Measurements from ENCODE around the gene RARB.
A peak's percentile ranks its signal among the peaks of the same experiment; 100 is the strongest.

Gene RARB

DNA sequence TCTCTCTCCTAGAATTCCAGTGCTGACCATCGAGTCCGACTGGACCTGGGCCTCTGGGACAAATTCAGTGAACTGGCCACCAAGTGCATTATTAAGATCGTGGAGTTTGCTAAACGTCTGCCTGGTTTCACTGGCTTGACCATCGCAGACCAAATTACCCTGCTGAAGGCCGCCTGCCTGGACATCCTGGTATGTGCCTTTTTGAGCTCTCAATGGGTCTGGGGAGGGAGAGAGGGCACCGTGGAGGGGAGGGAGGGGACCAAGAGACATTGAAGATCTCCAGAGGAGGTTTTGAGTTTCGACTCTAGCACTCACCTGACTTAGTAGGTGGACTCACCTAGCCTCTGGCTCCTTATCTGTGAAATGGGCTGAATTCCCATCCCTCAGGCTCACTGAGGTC lies 152.5 kb downstream of the RARB start:
- DNase-seq (ENCODE audit: low spot score) = no peak

- DNase-seq (ENCODE audit: low spot score) = no peak
These were observed 153.3 kb downstream of the RARB start for GRCh38 chr3:25581335-25581734.

GRCh38 chr3:25581823-25582222 lies 153.8 kb downstream of the RARB start:
- no peak for DNase-seq (ENCODE audit: low spot score)

DNA sequence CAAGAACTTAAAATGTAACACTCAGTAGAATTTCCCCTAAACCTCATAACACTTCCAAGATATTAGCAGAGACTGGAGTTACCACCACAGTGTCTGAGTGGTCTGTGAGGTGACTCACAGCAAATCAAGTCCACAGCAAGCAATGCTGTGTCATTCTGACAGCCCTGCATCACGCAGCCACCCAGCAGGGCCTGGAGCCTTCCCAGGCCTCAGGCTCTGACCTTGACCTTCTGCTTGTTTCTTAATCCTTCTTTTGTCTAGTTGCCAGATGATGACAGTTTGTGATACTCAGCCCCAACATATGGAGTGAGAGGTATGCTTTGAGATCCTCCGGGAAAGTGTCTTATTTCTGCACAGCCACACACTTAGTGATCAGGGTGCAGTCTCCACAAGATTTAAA lies 154.2 kb downstream of the RARB start:
- DNase-seq (ENCODE audit: low spot score) = no peak

- no peak for DNase-seq (ENCODE audit: low spot score)
These were observed 155.3 kb downstream of the RARB start for GRCh38 chr3:25583343-25583742.

GRCh38 chr3:25584011-25584789 lies 156.1 kb downstream of the RARB start:
- DNase-seq (ENCODE audit: low spot score) = no peak

- DNase-seq (ENCODE audit: low spot score) = no peak
These were observed 157.5 kb downstream of the RARB start for GRCh38 chr3:25585361-25586166.

DNA sequence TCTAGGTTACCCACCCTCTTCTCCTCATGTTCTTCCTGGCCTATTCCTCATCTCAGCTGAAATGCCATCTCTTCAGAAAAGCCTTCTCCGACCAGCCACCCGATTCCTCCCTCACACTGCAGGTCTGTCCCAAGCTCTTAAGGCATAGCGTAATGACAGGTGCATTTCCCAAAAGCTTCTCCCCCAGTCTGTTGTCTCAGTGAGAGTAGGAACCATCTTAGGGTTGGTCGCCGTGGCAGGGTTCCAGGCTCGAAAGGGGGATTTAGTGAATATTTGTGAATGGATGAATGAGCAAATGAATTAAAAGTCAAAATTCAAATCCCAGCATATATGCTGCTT lies 158.1 kb downstream of the RARB start:
- no peak for DNase-seq (ENCODE audit: low spot score)

- DNase-seq (ENCODE audit: low spot score) = no peak
These were observed 158.5 kb downstream of the RARB start for GRCh38 chr3:25586553-25586952.

GRCh38 chr3:25587094-25587493 lies 159.0 kb downstream of the RARB start:
- DNase-seq (ENCODE audit: low spot score) = no peak

GRCh38 chr3:25587526-25587925 lies 159.5 kb downstream of the RARB start:
- DNase-seq (ENCODE audit: low spot score) = no peak

GRCh38 chr3:25587975-25588374 lies 159.9 kb downstream of the RARB start:
- DNase-seq (ENCODE audit: low spot score) = no peak

GRCh38 chr3:25588441-25589103 lies 160.5 kb downstream of the RARB start:
- DNase-seq (ENCODE audit: low spot score) = no peak

GRCh38 chr3:25589104-25589782 lies 161.2 kb downstream of the RARB start:
- DNase-seq (ENCODE audit: low spot score) = no peak

DNA sequence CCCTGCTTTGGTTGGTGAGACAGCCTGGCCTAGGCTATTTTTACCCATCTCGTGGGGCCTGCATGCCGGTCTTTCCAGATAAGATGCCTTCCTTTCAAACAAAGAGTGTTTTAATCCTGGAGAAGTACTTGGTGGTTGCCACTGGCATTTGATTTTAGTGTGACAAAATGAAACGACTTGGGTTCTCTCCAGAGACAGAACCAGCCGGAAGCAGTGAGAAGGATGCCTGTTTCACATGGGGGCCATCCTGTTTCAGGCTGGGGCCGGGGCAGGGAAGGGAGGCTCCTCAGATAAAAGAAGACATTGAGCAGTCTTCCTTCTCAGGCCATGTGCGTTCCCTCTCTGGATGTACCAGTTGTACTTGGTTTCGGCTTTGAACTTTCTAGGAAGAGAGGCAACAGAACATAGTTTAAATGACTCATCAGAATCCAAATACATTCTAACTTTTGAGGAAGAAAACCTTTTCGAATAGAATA lies 161.8 kb downstream of the RARB start:
- no peak for DNase-seq (ENCODE audit: low spot score)

DNA sequence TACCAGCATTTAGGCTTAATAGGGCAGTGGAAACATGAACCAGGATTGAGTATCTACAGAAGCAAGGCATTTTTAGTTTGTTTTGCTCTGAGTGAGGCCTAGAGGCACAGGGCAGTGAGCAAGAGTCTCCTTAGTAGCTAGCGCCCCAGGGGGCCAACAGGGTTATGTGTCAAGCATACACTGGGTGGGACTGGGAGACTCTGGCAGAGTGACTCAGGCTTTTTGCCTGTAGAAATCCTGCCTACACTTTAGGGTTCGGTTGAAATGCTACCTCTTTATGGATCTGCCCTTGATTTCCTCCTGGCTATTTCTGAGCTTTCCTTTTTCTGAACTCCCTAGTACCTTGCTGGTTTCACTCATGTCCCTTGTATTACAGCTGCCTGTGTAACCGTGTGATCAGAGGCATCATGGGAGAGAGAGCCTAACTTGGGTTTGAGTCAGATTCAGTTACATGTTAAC lies 164.5 kb downstream of the RARB start:
- DNase-seq (ENCODE audit: low spot score) = no peak

DNA sequence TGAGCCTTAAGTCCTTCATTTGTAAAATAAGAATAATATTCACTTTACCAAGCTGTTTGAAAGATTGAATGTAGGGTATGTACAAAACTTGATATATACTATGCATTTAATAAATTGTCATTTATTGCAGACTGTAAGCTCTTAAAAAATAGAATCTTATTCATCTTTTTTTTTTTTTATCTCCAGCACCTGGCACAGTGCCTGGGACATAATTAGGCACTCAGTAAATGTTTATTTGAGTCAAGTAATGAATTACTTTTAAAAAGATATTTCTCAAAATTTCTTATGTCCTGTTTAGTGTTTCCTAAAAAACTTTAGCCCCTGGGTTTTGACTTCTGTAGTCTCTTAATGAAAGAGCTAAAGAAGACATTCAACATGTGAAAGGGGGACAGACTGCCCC lies 164.9 kb downstream of the RARB start:
- DNase-seq (ENCODE audit: low spot score) = no peak

DNA sequence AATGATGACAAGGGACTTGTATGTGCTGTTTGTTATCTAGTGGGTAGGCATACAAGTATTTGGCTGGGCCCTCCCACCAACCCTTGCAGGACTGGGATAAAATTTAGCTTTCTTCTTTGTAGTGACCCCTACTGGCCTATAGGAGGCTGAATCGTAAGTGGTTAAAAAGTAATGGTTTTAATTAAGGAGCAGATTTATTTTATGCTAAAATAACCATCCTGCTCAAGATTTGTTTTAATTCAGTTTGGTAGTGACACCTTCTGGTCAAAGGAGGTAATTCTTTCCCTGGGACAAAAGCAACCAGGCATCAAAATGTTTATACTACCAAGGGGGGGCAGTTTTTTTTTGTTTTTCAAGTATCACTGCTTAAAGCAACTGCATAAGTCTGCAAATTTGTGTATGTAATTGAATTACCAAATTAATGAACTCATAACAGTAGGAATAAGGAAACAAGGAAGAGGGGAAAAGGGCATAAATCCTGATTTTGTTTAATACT lies 166.0 kb downstream of the RARB start:
- peak; percentile 52 for DNase-seq (ENCODE audit: low spot score)

DNA sequence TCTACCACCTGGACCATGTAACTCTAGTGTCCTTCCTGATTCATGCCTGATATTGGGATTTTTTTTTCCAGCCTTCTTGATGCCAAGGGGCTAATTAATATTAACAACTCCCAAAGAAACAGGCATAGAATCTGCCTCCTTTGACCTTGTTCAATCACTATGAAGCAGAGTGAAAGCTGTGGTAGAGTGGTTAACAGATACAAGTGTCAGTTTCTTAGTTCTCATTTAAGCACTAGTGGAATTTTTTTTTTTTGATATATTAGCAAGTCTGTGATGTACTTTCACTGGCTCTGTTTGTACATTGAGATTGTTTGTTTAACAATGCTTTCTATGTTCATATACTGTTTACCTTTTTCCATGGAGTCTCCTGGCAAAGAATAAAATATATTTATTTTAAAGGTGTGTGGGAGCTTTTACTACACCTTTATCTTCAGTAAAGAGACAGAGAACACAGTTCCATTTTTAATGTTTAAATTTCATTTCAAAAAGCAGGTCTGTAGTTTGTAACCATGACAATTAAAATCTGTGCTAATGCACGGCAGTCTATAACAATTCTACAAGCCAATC lies 169.6 kb downstream of the RARB start:
- no peak for DNase-seq (ENCODE audit: low spot score)

GRCh38 chr3:25603703-25604102 lies 175.6 kb downstream of the RARB start:
- DNase-seq (ENCODE audit: low spot score) = no peak

GRCh38 chr3:25604107-25604805 lies 176.2 kb downstream of the RARB start:
- peak; percentile 69 for DNase-seq (ENCODE audit: low spot score)
